HCT116 (cell line): ENCODE measurements around the gene MAGEC3.

Source experiments
- CEBPB ChIP-seq: IDR thresholded peaks from 2 replicates; pipeline ENCODE4 v1.6.1; 2012; ENCODE audit warnings: low read depth
- EZH2 ChIP-seq: fragments of 200-600 bp; sonication (generic); IDR thresholded peaks from 2 replicates; pipeline ENCODE4 v1.6.1; 2017; ENCODE audit warnings: antibody characterized with exemption, mixed run types
- EZH2phosphoT487 ChIP-seq: fragments of 200-600 bp; IDR thresholded peaks from 2 replicates; pipeline ENCODE4 v1.6.1; 2018; ENCODE audit warnings: antibody characterized with exemption, borderline replicate concordance
- JUND ChIP-seq: IDR thresholded peaks from 2 replicates; pipeline ENCODE4 v1.6.1; 2012
- POLR2A ChIP-seq: IDR thresholded peaks from 2 replicates; pipeline ENCODE4 v1.7.0; 2011; ENCODE audit warnings: borderline replicate concordance; ENCODE audit not compliant: insufficient read depth, insufficient read length; ENCODE audit errors: extremely low read depth
- POLR2AphosphoS5 ChIP-seq: IDR thresholded peaks from 2 replicates; pipeline ENCODE4 v1.6.1; 2011; ENCODE audit warnings: mild to moderate bottlenecking, low read depth, low read length, moderate library complexity
- RAD21 ChIP-seq: IDR thresholded peaks from 2 replicates; pipeline ENCODE4 v1.6.1; 2012; ENCODE audit warnings: low read depth, mild to moderate bottlenecking
- SIN3A ChIP-seq: IDR thresholded peaks from 2 replicates; pipeline ENCODE4 v1.6.1; 2012; ENCODE audit warnings: low read depth
- TCF7L2 ChIP-seq: IDR thresholded peaks from 2 replicates; pipeline ENCODE4 v1.7.0; 2011; ENCODE audit warnings: borderline replicate concordance, inconsistent platforms; ENCODE audit not compliant: insufficient read depth, insufficient read length; ENCODE audit errors: extremely low read depth
- TF ChIP-seq, protein P1 (sequence below): IDR thresholded peaks from 2 replicates; pipeline ENCODE4 v1.6.1; 2012
- TF ChIP-seq, protein P2 (sequence below), 3 experiments: fragments of 200-600 bp in 1 of 3; sonication (generic) in 1 of 3; IDR thresholded peaks in 2 of 3; conservative IDR thresholded peaks in 1 of 3; 2 replicates each; pipeline ENCODE4 v1.5.1; 2012 to 2017; ENCODE audit warnings: low read depth in 2 of 3, low read length in 2 of 3, antibody characterized with exemption in 1 of 3, borderline replicate concordance in 1 of 3, control low read depth in 1 of 3, mild to moderate bottlenecking in 1 of 3, mixed read lengths in 1 of 3, mixed run types in 1 of 3, moderate library complexity in 1 of 3; ENCODE audit not compliant: insufficient read depth in 1 of 3
- TF ChIP-seq, protein P3 (sequence below): IDR thresholded peaks from 2 replicates; pipeline ENCODE4 v1.6.1; 2012
- TF ChIP-seq, protein P4 (sequence below): IDR thresholded peaks from 2 replicates; pipeline ENCODE4 v1.6.1; 2011; ENCODE audit warnings: mild to moderate bottlenecking, low read length, moderate library complexity; ENCODE audit not compliant: insufficient replicate concordance; ENCODE audit errors: extremely low read depth

DNA sequence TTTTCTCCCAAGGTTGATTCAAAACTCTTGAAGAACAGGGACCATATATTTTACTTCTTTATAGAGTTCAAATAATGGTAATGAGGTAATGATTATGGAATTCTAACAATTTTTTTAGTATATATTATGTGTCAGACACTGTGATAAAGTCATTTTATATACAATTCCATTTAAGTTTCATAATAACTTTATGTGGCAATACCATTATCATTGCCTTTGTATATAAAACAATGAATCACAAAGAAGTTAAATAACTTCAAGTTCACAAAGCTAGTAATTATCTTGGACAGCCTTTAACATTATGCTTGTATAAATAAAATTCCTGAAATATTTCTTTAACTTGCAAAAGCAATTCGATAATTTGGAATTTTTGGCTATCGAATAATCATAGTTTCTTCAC lies 86.2 kb downstream of the MAGEC3 start:
- TF ChIP-seq, protein P1, sequence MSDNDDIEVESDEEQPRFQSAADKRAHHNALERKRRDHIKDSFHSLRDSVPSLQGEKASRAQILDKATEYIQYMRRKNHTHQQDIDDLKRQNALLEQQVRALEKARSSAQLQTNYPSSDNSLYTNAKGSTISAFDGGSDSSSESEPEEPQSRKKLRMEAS, result no peak
- TF ChIP-seq, protein P2, sequence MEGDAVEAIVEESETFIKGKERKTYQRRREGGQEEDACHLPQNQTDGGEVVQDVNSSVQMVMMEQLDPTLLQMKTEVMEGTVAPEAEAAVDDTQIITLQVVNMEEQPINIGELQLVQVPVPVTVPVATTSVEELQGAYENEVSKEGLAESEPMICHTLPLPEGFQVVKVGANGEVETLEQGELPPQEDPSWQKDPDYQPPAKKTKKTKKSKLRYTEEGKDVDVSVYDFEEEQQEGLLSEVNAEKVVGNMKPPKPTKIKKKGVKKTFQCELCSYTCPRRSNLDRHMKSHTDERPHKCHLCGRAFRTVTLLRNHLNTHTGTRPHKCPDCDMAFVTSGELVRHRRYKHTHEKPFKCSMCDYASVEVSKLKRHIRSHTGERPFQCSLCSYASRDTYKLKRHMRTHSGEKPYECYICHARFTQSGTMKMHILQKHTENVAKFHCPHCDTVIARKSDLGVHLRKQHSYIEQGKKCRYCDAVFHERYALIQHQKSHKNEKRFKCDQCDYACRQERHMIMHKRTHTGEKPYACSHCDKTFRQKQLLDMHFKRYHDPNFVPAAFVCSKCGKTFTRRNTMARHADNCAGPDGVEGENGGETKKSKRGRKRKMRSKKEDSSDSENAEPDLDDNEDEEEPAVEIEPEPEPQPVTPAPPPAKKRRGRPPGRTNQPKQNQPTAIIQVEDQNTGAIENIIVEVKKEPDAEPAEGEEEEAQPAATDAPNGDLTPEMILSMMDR (IDR thresholded peaks at IDR 0.05 in 2 of 3, conservative IDR thresholded peaks at IDR 0.05 in 1 of 3; ENCODE audit: borderline replicate concordance in 1 of 3, insufficient read depth in 1 of 3, low read depth in 2 of 3, low read length in 2 of 3), result no peak
- TF ChIP-seq SIN3A (no peak), CEBPB (no peak), POLR2A (no peak), POLR2AphosphoS5 (no peak), EZH2 (no peak), JUND (no peak), RAD21 (no peak), EZH2phosphoT487 (no peak), TCF7L2 (no peak)
- TF ChIP-seq, protein P3, sequence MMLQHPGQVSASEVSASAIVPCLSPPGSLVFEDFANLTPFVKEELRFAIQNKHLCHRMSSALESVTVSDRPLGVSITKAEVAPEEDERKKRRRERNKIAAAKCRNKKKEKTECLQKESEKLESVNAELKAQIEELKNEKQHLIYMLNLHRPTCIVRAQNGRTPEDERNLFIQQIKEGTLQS, result no peak
- TF ChIP-seq, protein P4, sequence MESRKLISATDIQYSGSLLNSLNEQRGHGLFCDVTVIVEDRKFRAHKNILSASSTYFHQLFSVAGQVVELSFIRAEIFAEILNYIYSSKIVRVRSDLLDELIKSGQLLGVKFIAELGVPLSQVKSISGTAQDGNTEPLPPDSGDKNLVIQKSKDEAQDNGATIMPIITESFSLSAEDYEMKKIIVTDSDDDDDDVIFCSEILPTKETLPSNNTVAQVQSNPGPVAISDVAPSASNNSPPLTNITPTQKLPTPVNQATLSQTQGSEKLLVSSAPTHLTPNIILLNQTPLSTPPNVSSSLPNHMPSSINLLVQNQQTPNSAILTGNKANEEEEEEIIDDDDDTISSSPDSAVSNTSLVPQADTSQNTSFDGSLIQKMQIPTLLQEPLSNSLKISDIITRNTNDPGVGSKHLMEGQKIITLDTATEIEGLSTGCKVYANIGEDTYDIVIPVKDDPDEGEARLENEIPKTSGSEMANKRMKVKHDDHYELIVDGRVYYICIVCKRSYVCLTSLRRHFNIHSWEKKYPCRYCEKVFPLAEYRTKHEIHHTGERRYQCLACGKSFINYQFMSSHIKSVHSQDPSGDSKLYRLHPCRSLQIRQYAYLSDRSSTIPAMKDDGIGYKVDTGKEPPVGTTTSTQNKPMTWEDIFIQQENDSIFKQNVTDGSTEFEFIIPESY, result no peak
